ENCODE results near the gene PIGR. TPM values are rescaled to one million over a fixed set of nuclear protein-coding genes. Genes with fewer than 3 reads are reported as not detected.

Gene PIGR
- polyA plus RNA-seq, 2 of the 4 experiments (the other 2 are of a cell fraction): 0.01 TPM; not detected in 1

GRCh38 chr1:206952171-206952570, 5.9 kb upstream of the PIGR start:
- TF ChIP-seq MAX (IDR thresholded peaks at IDR 0.05) (peak; percentile 55; the same call in 1 of the 2 replicates), FOSL2 (IDR thresholded peaks at IDR 0.05) (no peak), FOSL2 (CRISPR knock-in tag; IDR thresholded peaks at IDR 0.05) (no peak), HOXA7 (CRISPR knock-in tag; IDR thresholded peaks at IDR 0.05) (no peak), RAD21 (conservative IDR thresholded peaks at IDR 0.05 in 1 of 2, IDR thresholded peaks at IDR 0.05 in 1 of 2) (no peak)
- CTCF ChIA-PET: interaction anchor here (0.8 to 3.1 kb wide), 9 partner anchors 10 to 85 kb away, joined by 3 to 10 read pairs (median 4); partner anchors contain the start of gene FCAMR
- peak; percentile 71 to 77; a peak in 5 of 6 replicates for ATAC-seq
- no peak for FAIRE-seq
- H3K4me3 ChIP-seq: 0 out of 3 replicates have a peak overlapping the region, but pooled peaks have one; percentile 8
- 9% methylated on average over 4 of the region's 4 CpGs for WGBS (ENCODE audit: missing lambda C conversion rate)
- POLR2A ChIA-PET: no interaction called here
- H3K9me3 ChIP-seq: 0 out of 3 replicates have a peak, but pooled peaks cover 5% of the 10 kb centered on the region
- peak overlapping the region; percentile 79 to 86 for H3K27ac ChIP-seq
- H3K4me2 ChIP-seq: peak overlapping the region; percentile 75
- peaks cover 26% of the 10 kb centered on the region for H3K4me1 ChIP-seq
- peak; percentile 33 to 48 for DNase-seq (ENCODE audit: low read depth in 1 of 2, low spot score in 1 of 2)

DNA sequence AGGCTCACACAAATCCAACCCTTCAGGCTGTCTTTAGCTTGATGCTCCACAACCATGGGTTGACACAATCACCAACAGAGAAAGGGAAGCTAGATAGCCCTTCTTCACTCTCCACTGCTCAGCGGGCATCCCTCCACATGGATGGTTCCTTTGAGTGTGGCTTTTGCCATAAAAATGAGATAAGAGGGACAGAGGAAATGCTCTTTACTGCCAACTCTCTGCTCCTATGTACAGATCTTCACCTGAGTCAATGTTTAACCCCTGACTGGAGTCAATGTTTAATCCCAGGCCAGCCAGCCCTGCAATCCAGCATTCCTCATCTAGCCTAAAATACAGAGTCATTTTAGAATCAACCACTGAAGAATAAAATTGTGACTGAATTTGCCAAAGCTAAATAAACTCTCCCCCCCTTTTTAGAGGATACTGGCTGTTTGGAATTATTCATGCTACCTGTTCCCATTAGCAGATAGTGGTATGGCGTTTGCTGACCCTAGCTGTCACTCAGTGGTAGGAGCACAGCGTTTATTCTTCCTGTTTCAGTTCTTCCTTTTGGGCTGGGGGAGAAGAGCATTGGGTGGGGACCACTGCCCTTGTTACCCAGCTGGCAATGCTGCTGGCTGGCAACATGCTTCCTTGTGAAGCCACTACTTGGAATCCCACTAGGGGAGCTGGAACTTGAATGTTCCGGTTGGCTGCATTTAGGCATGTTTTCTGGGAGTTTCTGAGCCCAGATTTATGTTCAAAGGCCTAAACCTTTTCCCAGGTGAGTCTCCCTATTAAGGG, 5.2 kb upstream of the PIGR start:
- no peak for TF ChIP-seq EP300 (IDR thresholded peaks at IDR 0.05)
- no peak for TF ChIP-seq JUNB (IDR thresholded peaks at IDR 0.05)
- Histone ChIP-seq H3K4me2 (peak overlapping the region; percentile 75), H3K4me1 (peaks cover 26% of the 10 kb centered on the region), H3K27ac (peak overlapping the region; percentile 79 to 86), H3K9me3 (0 out of 3 replicates have a peak, but pooled peaks cover 5% of the 10 kb centered on the region), H3K4me3 (0 out of 3 replicates have a peak overlapping the region, but pooled peaks have one; percentile 8)
- ATAC-seq (peak; percentile 52 to 86), DNase-seq (ENCODE audit: low read depth in 1 of 2, low spot score in 1 of 2) (peak; percentile 33 to 69), FAIRE-seq (no peak)
- WGBS (ENCODE audit: missing lambda C conversion rate): 28% methylated on average over 4 of the region's 4 CpGs
- CTCF ChIA-PET: interaction anchor here (0.7 to 3.1 kb wide), 11 partner anchors 9 to 461 kb away, joined by 3 to 10 read pairs (median 3); partner anchors contain the start of gene FCAMR
- POLR2A ChIA-PET: no interaction called here

- CTCF ChIA-PET: interaction anchor here (1.0 to 2.2 kb wide), 3 partner anchors 9 to 38 kb away, joined by 3 to 7 read pairs (median 5); no protein-coding TSS in a partner anchor
- TF ChIP-seq POLR2A (IDR thresholded peaks at IDR 0.05; ENCODE audit: low read length): no peak
- no peak for TF ChIP-seq ESRRA (IDR thresholded peaks at IDR 0.05; ENCODE audit: borderline replicate concordance, low read length)
- no peak for TF ChIP-seq SREBF2 (IDR thresholded peaks at IDR 0.05)
- no peak for TF ChIP-seq CTCF (IDR thresholded peaks at IDR 0.05)
- TF ChIP-seq FOXS1 (CRISPR knock-in tag; IDR thresholded peaks at IDR 0.05): no peak
- TF ChIP-seq HES2 (IDR thresholded peaks at IDR 0.05): no peak
- TF ChIP-seq EHMT2 (IDR thresholded peaks at IDR 0.05; ENCODE audit: low read depth): no peak
- TF ChIP-seq CEBPB (IDR thresholded peaks at IDR 0.05): no peak
- TF ChIP-seq NFE2L2 (conservative IDR thresholded peaks at IDR 0.05; ENCODE audit: low read length): no peak
- TF ChIP-seq RARB (CRISPR knock-in tag; IDR thresholded peaks at IDR 0.05): no peak
- no peak for TF ChIP-seq KDM1A (IDR thresholded peaks at IDR 0.05; ENCODE audit: low read depth)
- TF ChIP-seq RAD21 (conservative IDR thresholded peaks at IDR 0.05 in 1 of 2, IDR thresholded peaks at IDR 0.05 in 1 of 2): no peak
- TF ChIP-seq FOSB (CRISPR knock-in tag; IDR thresholded peaks at IDR 0.05): no peak
- TF ChIP-seq MAZ (IDR thresholded peaks at IDR 0.05; ENCODE audit: borderline replicate concordance, low read depth, low read length): no peak
- no peak for TF ChIP-seq NR3C1 (IDR thresholded peaks at IDR 0.05)
- no peak for TF ChIP-seq CHD2 (IDR thresholded peaks at IDR 0.05; ENCODE audit: low read length, partially characterized antibody)
- no peak for TF ChIP-seq RNF2 (IDR thresholded peaks at IDR 0.05; ENCODE audit: borderline replicate concordance, low read depth)
- Histone ChIP-seq H3K9me3 (0 out of 3 replicates have a peak, but pooled peaks cover 5% of the 10 kb centered on the region), H3K4me2 (no peak overlapping the region), H3K4me3 (no peak overlapping the region), H3K27ac (no peak overlapping the region), H3K4me1 (peaks cover 26% of the 10 kb centered on the region)
- 92% methylated on average over 5 of the region's 5 CpGs for WGBS (ENCODE audit: missing lambda C conversion rate)
- no peak for ATAC-seq
- POLR2A ChIA-PET: no interaction called here
- no peak for FAIRE-seq
- DNase-seq (ENCODE audit: low read depth in 1 of 2, low spot score in 1 of 2): no peak
Measured at GRCh38 chr1:206949641-206950040, 3.4 kb upstream of the PIGR start.
